ENCODE data around the gene CXCR3.

CXCR3 gene

GRCh38 chrX:71667328-71668247 is 49.3 kb upstream of the CXCR3 start, which contains the start of gene LOC101059915:
TSS of gene LOC101059915 (plus strand) at chrX:71667546.
- Histone ChIP-seq H3K36me3 (ENCODE audit: control insufficient read depth in 2 of 2, insufficient read depth in 1 of 2, low read length in 2 of 2) (no peaks in the 10 kb centered on the region), H3K9me3 (ENCODE audit: control insufficient read depth, insufficient read depth, low read depth, low read length) (no peaks in the 10 kb centered on the region), H3K27ac (ENCODE audit: extremely low read depth, low read depth, low read length) (no peak within 1 kb of the TSS), H3K4me3 (ENCODE audit: low read depth, low read length) (no peak within 1 kb of the TSS), H3K4me1 (ENCODE audit: control insufficient read depth, insufficient read depth, low read length) (no peaks in the 10 kb centered on the region)
- TF ChIP-seq ZNF433 (tag by site-specific recombination; IDR thresholded peaks at IDR 0.05; ENCODE audit: low read depth): no peak
- no peak for TF ChIP-seq ZNF18 (tag by site-specific recombination; IDR thresholded peaks at IDR 0.05)
- TF ChIP-seq INSM2 (tag by site-specific recombination; IDR thresholded peaks at IDR 0.05): no peak
- TF ChIP-seq ZNF398 (tag by site-specific recombination; IDR thresholded peaks at IDR 0.05): no peak
- no peak for TF ChIP-seq ZNF518A (tag by site-specific recombination; conservative IDR thresholded peaks at IDR 0.05; ENCODE audit: low read depth)
- no peak for TF ChIP-seq ZNF585B (tag by site-specific recombination; IDR thresholded peaks at IDR 0.05)
- no peak for TF ChIP-seq KLF17 (tag by site-specific recombination; IDR thresholded peaks at IDR 0.05)
- no peak for TF ChIP-seq HOXA7 (CRISPR knock-in tag; IDR thresholded peaks at IDR 0.05; ENCODE audit: borderline replicate concordance)
- TF ChIP-seq ZNF23 (tag by site-specific recombination; IDR thresholded peaks at IDR 0.05; ENCODE audit: borderline replicate concordance): no peak
- TF ChIP-seq ZNF214 (tag by site-specific recombination; IDR thresholded peaks at IDR 0.05; ENCODE audit: borderline replicate concordance): no peak
- no peak for TF ChIP-seq PATZ1 (tag by site-specific recombination; IDR thresholded peaks at IDR 0.05)
- TF ChIP-seq ZNF121 (tag by site-specific recombination; IDR thresholded peaks at IDR 0.05): no peak
- no peak for TF ChIP-seq ZNF274 (IDR thresholded peaks at IDR 0.05; ENCODE audit: low read length)
- TF ChIP-seq ZNF274 (tag by site-specific recombination; IDR thresholded peaks at IDR 0.05; ENCODE audit: borderline replicate concordance): no peak
- TF ChIP-seq KLF1 (tag by site-specific recombination; IDR thresholded peaks at IDR 0.05): no peak
- ChIA-PET CTCF (interaction anchor here (0.5 to 1.0 kb wide), 5 partner anchors 16 to 888 kb away, joined by 3 to 6 read pairs (median 4); no protein-coding TSS in a partner anchor), POLR2A (no interaction called here)
